Stimulated activated CD4-positive, alpha-beta T cell treated with anti-CD3 and anti-CD28 coated beads, Interleukin-12 subunit alpha, Interleukin-12 subunit beta, amount 100 ng/mL, for 4 hours (primary cell): ENCODE data around the gene ZNF300.
"Not testable (repeated sequence)": the region's sequence is repeated elsewhere in the genome, so short reads cannot be mapped to it uniquely, and the experiment has no call there.

Experiments
- DNase-seq: peaks from one replicate; pipeline ENCODE4 v3.0.0-alpha.2; 2020

The ZNF300 gene

GRCh38 chr5:150904479-150905311, at the start of gene ZNF300:
Gene ZNF300 (minus strand): TSS chr5:150904980. CDS start chr5:150903155, 1,825 bp downstream.
- DNase-seq, result peak; percentile 30

- DNase-seq, result no peak
These were observed 43.8 kb upstream of the ZNF300 start for GRCh38 chr5:150948539-150948938.

GRCh38 chr5:150946351-150946905, 41.6 kb upstream of the ZNF300 start:
- no peak for DNase-seq

GRCh38 chr5:150945947-150946346, 41.2 kb upstream of the ZNF300 start:
- DNase-seq, result no peak

GRCh38 chr5:150945486-150945885, 40.7 kb upstream of the ZNF300 start:
- DNase-seq, result no peak

- DNase-seq, result no peak
These were observed 26.7 kb upstream of the ZNF300 start for GRCh38 chr5:150931368-150931965.

GRCh38 chr5:150918613-150919012, 13.8 kb upstream of the ZNF300 start:
- DNase-seq, result no peak

- DNase-seq, result no peak
These were observed 7.6 kb upstream of the ZNF300 start for GRCh38 chr5:150912312-150912814.

GRCh38 chr5:150905312-150905683, 518 bp upstream of the ZNF300 start:
- DNase-seq, result no peak

- DNase-seq, result no peak
These were observed 3.3 kb downstream of the ZNF300 start for GRCh38 chr5:150901446-150901845.

GRCh38 chr5:150895431-150896428, 9.1 kb downstream of the ZNF300 start:
- no peak for DNase-seq

- DNase-seq, result no peak
These were observed 25.4 kb downstream of the ZNF300 start for GRCh38 chr5:150879358-150879757.

GRCh38 chr5:150862070-150862469, 42.7 kb downstream of the ZNF300 start:
- no peak for DNase-seq

- no peak for DNase-seq
These were observed 44.4 kb downstream of the ZNF300 start for GRCh38 chr5:150860246-150860821.

GRCh38 chr5:150856700-150857099, 48.1 kb downstream of the ZNF300 start:
- DNase-seq, result not testable (repeated sequence)

- no peak for DNase-seq
These were observed 51.2 kb downstream of the ZNF300 start for GRCh38 chr5:150853561-150853960.

GRCh38 chr5:150851039-150851438, 53.7 kb downstream of the ZNF300 start:
- no peak for DNase-seq

- no peak for DNase-seq
These were observed 56.5 kb downstream of the ZNF300 start for GRCh38 chr5:150848271-150848670.

- no peak for DNase-seq
These were observed 57.5 kb downstream of the ZNF300 start for GRCh38 chr5:150847334-150847695.

- DNase-seq, result peak; percentile 29
These were observed 58.0 kb downstream of the ZNF300 start for GRCh38 chr5:150846654-150847333.

GRCh38 chr5:150846308-150846653, 58.5 kb downstream of the ZNF300 start, which contains the start of gene IRGM:
Gene IRGM (plus strand): TSS chr5:150846521. CDS start chr5:150848124, 1,603 bp downstream.
- DNase-seq, result not testable (repeated sequence)
